ENCODE data around the gene REEP3. TPM values are rescaled to one million over a fixed set of nuclear protein-coding genes. Genes with fewer than 3 reads are reported as not detected.

REEP3 gene
- total RNA-seq, 1 experiment from 2014 or later: 94.7 TPM

DNA sequence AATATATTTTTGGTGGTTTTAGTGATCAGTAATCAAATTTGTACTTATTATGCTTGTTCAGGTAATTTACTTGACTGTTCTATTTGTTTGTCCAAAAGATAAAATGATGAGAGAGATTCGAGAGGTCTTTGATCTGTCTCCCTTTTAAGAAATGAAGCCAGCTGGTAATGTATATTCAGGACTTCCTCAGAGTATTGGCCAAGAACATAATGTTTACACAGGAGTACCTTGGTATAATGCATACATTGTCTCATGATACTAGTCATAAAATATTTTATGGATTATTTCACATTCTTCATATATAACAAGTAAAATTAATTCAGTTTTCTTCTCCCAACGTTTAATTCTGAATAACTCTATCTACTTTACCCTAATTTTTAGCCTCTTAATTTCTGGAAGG, 100.9 kb downstream of the REEP3 start:
- CTCF ChIA-PET: interaction anchor here (0.7 kb wide), 1 partner anchor 83 kb away, joined by 3 read pairs; no protein-coding TSS in a partner anchor
- peaks cover 20% of the 10 kb centered on the region for H3K36me3 Mint-ChIP-seq (ENCODE audit: insufficient read depth, unreplicated experiment)
- TF ChIP-seq, protein P1, sequence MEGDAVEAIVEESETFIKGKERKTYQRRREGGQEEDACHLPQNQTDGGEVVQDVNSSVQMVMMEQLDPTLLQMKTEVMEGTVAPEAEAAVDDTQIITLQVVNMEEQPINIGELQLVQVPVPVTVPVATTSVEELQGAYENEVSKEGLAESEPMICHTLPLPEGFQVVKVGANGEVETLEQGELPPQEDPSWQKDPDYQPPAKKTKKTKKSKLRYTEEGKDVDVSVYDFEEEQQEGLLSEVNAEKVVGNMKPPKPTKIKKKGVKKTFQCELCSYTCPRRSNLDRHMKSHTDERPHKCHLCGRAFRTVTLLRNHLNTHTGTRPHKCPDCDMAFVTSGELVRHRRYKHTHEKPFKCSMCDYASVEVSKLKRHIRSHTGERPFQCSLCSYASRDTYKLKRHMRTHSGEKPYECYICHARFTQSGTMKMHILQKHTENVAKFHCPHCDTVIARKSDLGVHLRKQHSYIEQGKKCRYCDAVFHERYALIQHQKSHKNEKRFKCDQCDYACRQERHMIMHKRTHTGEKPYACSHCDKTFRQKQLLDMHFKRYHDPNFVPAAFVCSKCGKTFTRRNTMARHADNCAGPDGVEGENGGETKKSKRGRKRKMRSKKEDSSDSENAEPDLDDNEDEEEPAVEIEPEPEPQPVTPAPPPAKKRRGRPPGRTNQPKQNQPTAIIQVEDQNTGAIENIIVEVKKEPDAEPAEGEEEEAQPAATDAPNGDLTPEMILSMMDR (IDR thresholded peaks at IDR 0.05; ENCODE audit: unreplicated experiment): no peak
- no TSS peak for BruUV-seq (replicated peaks)
- H3K27me3 Mint-ChIP-seq (ENCODE audit: unreplicated experiment): no peaks in the 10 kb centered on the region
- no peaks in the 10 kb centered on the region for H3K9me3 Mint-ChIP-seq (ENCODE audit: low read depth, unreplicated experiment)
- no peak for DNase-seq
- no peak overlapping the region for H3K27ac Mint-ChIP-seq (ENCODE audit: unreplicated experiment)
- H3K4me3 Mint-ChIP-seq (ENCODE audit: low read depth, unreplicated experiment): no peak overlapping the region
- no peaks in the 10 kb centered on the region for H3K4me1 Mint-ChIP-seq (ENCODE audit: low read depth, unreplicated experiment)
- intact Hi-C loops (cut with micrococcal nuclease; ENCODE audit: unreplicated experiment): no loop called here

GRCh38 chr10:63624701-63625100, 103.5 kb downstream of the REEP3 start:
- peaks cover 23% of the 10 kb centered on the region for H3K4me1 Mint-ChIP-seq (ENCODE audit: low read depth, unreplicated experiment)
- intact Hi-C loops (cut with micrococcal nuclease; ENCODE audit: unreplicated experiment): loop anchor here (5.0 kb wide), 1 partner anchor 102 kb away; the partner anchor contains the start of gene REEP3
- no TSS peak for BruUV-seq (replicated peaks)

DNA sequence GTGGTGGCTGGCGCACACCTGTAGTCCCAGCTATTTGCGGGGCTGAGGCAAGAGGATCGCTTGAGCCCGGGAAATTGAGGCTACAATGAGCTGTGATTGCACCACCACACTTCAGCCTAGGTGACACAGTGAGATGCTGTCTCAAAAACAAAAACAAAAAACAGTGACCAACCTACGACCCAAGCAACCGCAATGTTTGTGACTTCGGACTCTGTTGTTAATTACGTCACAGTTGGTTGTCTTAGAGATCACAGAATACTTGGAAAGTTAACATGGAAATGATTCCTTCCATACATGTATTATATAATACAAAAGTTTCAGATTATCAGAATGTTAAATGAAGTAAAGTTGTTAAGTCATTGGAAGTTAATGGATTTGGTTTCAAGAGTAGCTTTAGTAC, 106.2 kb downstream of the REEP3 start:
- H3K4me1 Mint-ChIP-seq (ENCODE audit: low read depth, unreplicated experiment): peaks cover 37% of the 10 kb centered on the region
- CTCF ChIA-PET: interaction anchor here (1.9 kb wide), 1 partner anchor 112 kb away, joined by 5 read pairs; no protein-coding TSS in a partner anchor
- intact Hi-C loops (cut with micrococcal nuclease; ENCODE audit: unreplicated experiment): loop anchor here (5.0 kb wide), 1 partner anchor 105 kb away; the partner anchor contains the start of gene REEP3
- H3K36me3 Mint-ChIP-seq (ENCODE audit: insufficient read depth, unreplicated experiment): peaks cover 40% of the 10 kb centered on the region
- no peaks in the 10 kb centered on the region for H3K27me3 Mint-ChIP-seq (ENCODE audit: unreplicated experiment)
- peak overlapping the region; percentile 95 for H3K27ac Mint-ChIP-seq (ENCODE audit: unreplicated experiment)
- TF ChIP-seq, protein P1 (IDR thresholded peaks at IDR 0.05; ENCODE audit: unreplicated experiment): no peak
- DNase-seq: no peak
- no TSS peak for BruUV-seq (replicated peaks)
- no peaks in the 10 kb centered on the region for H3K9me3 Mint-ChIP-seq (ENCODE audit: low read depth, unreplicated experiment)
- H3K4me3 Mint-ChIP-seq (ENCODE audit: low read depth, unreplicated experiment): no peak overlapping the region

More at GRCh38 chr10:63624701-63625100, 103.5 kb downstream of the REEP3 start:
- H3K4me3 Mint-ChIP-seq (ENCODE audit: low read depth, unreplicated experiment): no peak overlapping the region
- H3K9me3 Mint-ChIP-seq (ENCODE audit: low read depth, unreplicated experiment): no peaks in the 10 kb centered on the region
- CTCF ChIA-PET: no interaction called here
- no peak for DNase-seq
- TF ChIP-seq, protein P1 (IDR thresholded peaks at IDR 0.05; ENCODE audit: unreplicated experiment): no peak
- peaks cover 22% of the 10 kb centered on the region for H3K36me3 Mint-ChIP-seq (ENCODE audit: insufficient read depth, unreplicated experiment)
- no peaks in the 10 kb centered on the region for H3K27me3 Mint-ChIP-seq (ENCODE audit: unreplicated experiment)
- no peak overlapping the region for H3K27ac Mint-ChIP-seq (ENCODE audit: unreplicated experiment)

DNA sequence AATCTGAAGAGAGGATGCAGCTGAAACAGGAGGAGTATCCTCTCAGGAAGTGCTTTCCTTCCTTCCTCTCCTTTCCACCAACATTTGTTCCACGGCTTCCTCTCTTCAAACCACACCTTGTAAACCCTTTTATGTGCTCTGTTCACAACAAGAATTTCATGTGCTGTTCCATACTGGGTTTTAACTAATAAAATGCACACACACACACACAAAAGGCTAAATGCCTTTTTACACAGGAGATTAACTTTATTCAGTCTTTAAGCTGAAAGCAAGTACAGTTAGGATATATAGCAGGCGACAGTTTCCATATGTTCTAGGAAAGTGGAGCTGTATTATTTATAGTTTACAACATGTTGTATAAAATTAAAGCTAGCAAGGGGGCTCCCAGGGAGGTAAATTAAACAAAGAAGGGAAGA, 106.7 kb downstream of the REEP3 start:
- intact Hi-C loops (cut with micrococcal nuclease; ENCODE audit: unreplicated experiment): loop anchor here (2.0 to 5.0 kb wide), 4 partner anchors 106 to 461 kb away; partner anchors contain the start of gene REEP3
- DNase-seq: no peak
- Mint-ChIP-seq H3K9me3 (ENCODE audit: low read depth, unreplicated experiment) (no peaks in the 10 kb centered on the region), H3K4me1 (ENCODE audit: low read depth, unreplicated experiment) (peaks cover 37% of the 10 kb centered on the region), H3K27me3 (ENCODE audit: unreplicated experiment) (no peaks in the 10 kb centered on the region), H3K36me3 (ENCODE audit: insufficient read depth, unreplicated experiment) (peaks cover 35% of the 10 kb centered on the region), H3K27ac (ENCODE audit: unreplicated experiment) (peak overlapping the region; percentile 95), H3K4me3 (ENCODE audit: low read depth, unreplicated experiment) (no peak overlapping the region)
- CTCF ChIA-PET: interaction anchor here (1.4 to 4.1 kb wide), 5 partner anchors 92 to 462 kb away, joined by 5 to 38 read pairs (median 5); no protein-coding TSS in a partner anchor
- TF ChIP-seq, protein P1 (IDR thresholded peaks at IDR 0.05; ENCODE audit: unreplicated experiment): no peak
- no TSS peak for BruUV-seq (replicated peaks)

All from Calu3 (cell line).